Non-pigmented ciliary epithelial cell (primary cell): ENCODE data around the gene ADAM11.

Experiments used
- DNase-seq: peaks from one replicate; pipeline ENCODE4 v3.0.0-alpha.2; 2010; ENCODE audit warnings: low read depth

The ADAM11 gene

GRCh38 chr17:44757045-44757917 lies 1.5 kb upstream of the ADAM11 start:
- no peak for DNase-seq

GRCh38 chr17:44757918-44758413 lies 822 bp upstream of the ADAM11 start:
- DNase-seq = no peak

- DNase-seq = no peak
Observed at GRCh38 chr17:44759086-44759915, 513 bp downstream of the ADAM11 start.

GRCh38 chr17:44759916-44760243 lies 1.1 kb downstream of the ADAM11 start:
- no peak for DNase-seq

- no peak for DNase-seq
Observed at GRCh38 chr17:44760474-44761308, 1.9 kb downstream of the ADAM11 start.

GRCh38 chr17:44761932-44762810 lies 3.4 kb downstream of the ADAM11 start:
- DNase-seq = no peak

GRCh38 chr17:44763170-44763569 lies 4.4 kb downstream of the ADAM11 start:
- no peak for DNase-seq

- no peak for DNase-seq
Observed at GRCh38 chr17:44765965-44766364, 7.2 kb downstream of the ADAM11 start.

GRCh38 chr17:44766409-44767038 lies 7.7 kb downstream of the ADAM11 start:
- DNase-seq = no peak

GRCh38 chr17:44767493-44767892 lies 8.7 kb downstream of the ADAM11 start:
- no peak for DNase-seq

- DNase-seq = no peak
Observed at GRCh38 chr17:44768505-44769142, 9.8 kb downstream of the ADAM11 start.

- no peak for DNase-seq
Observed at GRCh38 chr17:44769230-44769629, 10.4 kb downstream of the ADAM11 start.

- DNase-seq = no peak
Observed at GRCh38 chr17:44769647-44770084, 10.9 kb downstream of the ADAM11 start.

- no peak for DNase-seq
Observed at GRCh38 chr17:44770166-44770925, 11.6 kb downstream of the ADAM11 start.

GRCh38 chr17:44772308-44773045 lies 13.7 kb downstream of the ADAM11 start:
- no peak for DNase-seq

GRCh38 chr17:44773140-44773539 lies 14.4 kb downstream of the ADAM11 start:
- DNase-seq = no peak

- DNase-seq = no peak
Observed at GRCh38 chr17:44774271-44775135, 15.7 kb downstream of the ADAM11 start.
